OCI-LY1 (cell line): ENCODE measurements around the gene HYAL3.
A peak's percentile ranks its signal among the peaks of the same experiment; 100 is the strongest.

Source experiments
- H2AFZ ChIP-seq: fragments of 200-600 bp; sonication (generic), shearing (Covaris generic); 2 replicates; pipeline ENCODE4 v1.6.0; 2014; ENCODE audit warnings: antibody characterized with exemption, mild to moderate bottlenecking, low read length
- H3F3A ChIP-seq: fragments of 200-600 bp; sonication (generic), shearing (Covaris generic); 2 replicates; pipeline ENCODE4 v1.6.0; 2014; ENCODE audit warnings: mild to moderate bottlenecking, antibody characterized with exemption, low read length, moderate library complexity; ENCODE audit not compliant: insufficient read depth
- H3K27ac ChIP-seq: fragments of 200-600 bp; sonication (generic); 2 replicates; pipeline ENCODE4 v1.5.1; 2014; ENCODE audit warnings: low read length, mixed run types, mild to moderate bottlenecking, low read depth; ENCODE audit not compliant: poor library complexity, severe bottlenecking
- H3K27me3 ChIP-seq: fragments of 200-600 bp; sonication (generic); 2 replicates; pipeline ENCODE4 v1.6.0; 2014; ENCODE audit warnings: antibody characterized with exemption, mild to moderate bottlenecking, low read length, moderate library complexity; ENCODE audit not compliant: insufficient read depth
- H3K36me3 ChIP-seq: fragments of 200-600 bp; sonication (generic); 2 replicates; pipeline ENCODE4 v1.6.1; 2014; ENCODE audit warnings: mild to moderate bottlenecking, antibody characterized with exemption, low read length, moderate library complexity, mixed read lengths; ENCODE audit not compliant: insufficient read depth
- H3K4me1 ChIP-seq: fragments of 200-600 bp; sonication (generic); 2 replicates; pipeline ENCODE4 v1.5.1; 2014; ENCODE audit warnings: mild to moderate bottlenecking, low read length, moderate library complexity; ENCODE audit not compliant: insufficient read depth, severe bottlenecking
- H3K4me2 ChIP-seq: fragments of 200-600 bp; sonication (generic), shearing (Covaris generic); 2 replicates; pipeline ENCODE4 v1.6.1; 2014; ENCODE audit warnings: low read length
- H3K4me3 ChIP-seq: fragments of 200-600 bp; sonication (generic); 2 replicates; pipeline ENCODE4 v1.5.1; 2014; ENCODE audit warnings: low read length, low read depth, mild to moderate bottlenecking, mixed read lengths; ENCODE audit not compliant: poor library complexity, severe bottlenecking
- H3K79me2 ChIP-seq: fragments of 200-600 bp; shearing (Covaris generic); 2 replicates; pipeline ENCODE4 v1.6.1; 2016; ENCODE audit warnings: mixed run types, low read length, mixed read lengths; ENCODE audit not compliant: insufficient read depth
- H3K9ac ChIP-seq: fragments of 200-600 bp; sonication (generic), shearing (Covaris generic); 2 replicates; pipeline ENCODE4 v1.6.1; 2014; ENCODE audit warnings: mild to moderate bottlenecking, low read length, mixed read lengths
- H3K9me2 ChIP-seq: fragments of 200-600 bp; sonication (generic), shearing (Covaris generic); 2 replicates; pipeline ENCODE4 v1.6.1; 2014; ENCODE audit warnings: low read depth, mild to moderate bottlenecking, low read length, mixed read lengths
- H3K9me3 ChIP-seq: fragments of 200-600 bp; shearing (Covaris generic); 2 replicates; pipeline ENCODE4 v1.6.1; 2014; ENCODE audit warnings: low read length, mixed read lengths
- H4K20me1 ChIP-seq: fragments of 200-600 bp; sonication (generic), shearing (Covaris generic); 2 replicates; pipeline ENCODE4 v1.6.0; 2016; ENCODE audit warnings: mild to moderate bottlenecking, low read length; ENCODE audit not compliant: insufficient read depth
- CTCF ChIP-seq: fragments of 200-600 bp; sonication (generic), shearing (Covaris generic); IDR thresholded peaks from 2 replicates; pipeline ENCODE4 v1.5.1; 2017; ENCODE audit warnings: mild to moderate bottlenecking, antibody characterized with exemption, low read length, moderate library complexity, mixed read lengths
- EZH2 ChIP-seq: fragments of 200-600 bp; sonication (generic), shearing (Covaris generic); IDR thresholded peaks from 2 replicates; pipeline ENCODE4 v1.8.0; 2017; ENCODE audit warnings: borderline replicate concordance, mixed run types, mild to moderate bottlenecking, antibody characterized with exemption, low read length, moderate library complexity, mixed read lengths

The HYAL3 gene

GRCh38 chr3:50336452-50337174 lies 37.4 kb upstream of the HYAL3 start:
- peak overlapping the region; percentile 86 for H3K4me2 ChIP-seq
- peak overlapping the region; percentile 96 for H3K9ac ChIP-seq
- H3F3A ChIP-seq, result 0 out of 2 replicates have a peak, but pooled peaks cover 5% of the 10 kb centered on the region
- H3K36me3 ChIP-seq, result peaks cover 26% of the 10 kb centered on the region
- no peaks in the 10 kb centered on the region for H4K20me1 ChIP-seq
- no peaks in the 10 kb centered on the region for H3K27me3 ChIP-seq
- no peaks in the 10 kb centered on the region for H3K9me3 ChIP-seq
- TF ChIP-seq CTCF (no peak), EZH2 (no peak)
- peaks cover 68% of the 10 kb centered on the region for H3K4me1 ChIP-seq
- H3K4me3 ChIP-seq, result peak overlapping the region; percentile 88
- H3K79me2 ChIP-seq, result peaks cover 32% of the 10 kb centered on the region
- peak overlapping the region; percentile 75 for H3K27ac ChIP-seq
- H3K9me2 ChIP-seq, result no peaks in the 10 kb centered on the region
- H2AFZ ChIP-seq, result no peak overlapping the region

DNA sequence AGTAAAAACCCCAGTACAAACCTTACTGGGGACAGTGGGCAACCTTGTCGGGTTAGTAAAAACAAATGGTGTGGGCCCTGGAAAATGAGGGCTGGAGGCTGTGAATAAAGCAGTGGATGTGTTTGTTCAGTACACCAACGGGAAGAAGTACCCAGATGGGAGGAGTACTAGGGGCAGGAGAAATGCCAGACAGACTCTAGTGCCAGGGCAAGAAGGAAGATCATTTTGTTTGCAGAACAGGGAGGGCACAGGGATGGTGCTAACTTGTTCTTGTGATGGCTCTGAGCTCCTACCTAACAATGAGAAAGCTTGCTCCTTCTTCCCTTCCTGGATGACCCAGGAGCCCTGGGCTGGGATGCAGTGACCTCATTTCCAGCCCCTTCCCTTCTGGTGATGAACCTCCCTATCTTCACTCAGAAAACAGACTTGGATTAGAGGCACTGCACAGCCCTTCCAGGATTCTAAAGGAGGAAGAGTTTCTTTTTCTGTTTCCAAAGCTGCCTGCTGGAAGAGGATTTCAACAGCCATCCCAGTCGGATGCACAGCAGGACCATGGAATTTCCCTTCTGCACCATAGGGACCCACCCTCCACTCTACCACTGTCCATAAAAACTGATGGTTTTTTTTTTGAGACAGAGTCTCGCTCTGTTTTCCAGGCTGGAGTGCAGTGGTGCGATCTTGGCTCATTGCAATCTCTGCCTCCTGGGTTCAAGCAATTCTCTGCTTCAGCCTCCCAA lies 35.3 kb upstream of the HYAL3 start:
- Histone ChIP-seq H3K27me3 (no peaks in the 10 kb centered on the region), H3K4me1 (peaks cover 50% of the 10 kb centered on the region), H4K20me1 (no peaks in the 10 kb centered on the region), H3K4me3 (no peak overlapping the region), H3K4me2 (peak overlapping the region; percentile 55), H3K9me2 (no peaks in the 10 kb centered on the region), H3K79me2 (peaks cover 32% of the 10 kb centered on the region), H3K9me3 (no peaks in the 10 kb centered on the region), H2AFZ (no peak overlapping the region), H3K27ac (peak overlapping the region; percentile 19), H3K9ac (peak overlapping the region; percentile 36; the same call in 1 of the 2 replicates), H3K36me3 (peaks cover 47% of the 10 kb centered on the region), H3F3A (0 out of 2 replicates have a peak, but pooled peaks cover 5% of the 10 kb centered on the region)
- TF ChIP-seq CTCF (no peak), EZH2 (no peak)

DNA sequence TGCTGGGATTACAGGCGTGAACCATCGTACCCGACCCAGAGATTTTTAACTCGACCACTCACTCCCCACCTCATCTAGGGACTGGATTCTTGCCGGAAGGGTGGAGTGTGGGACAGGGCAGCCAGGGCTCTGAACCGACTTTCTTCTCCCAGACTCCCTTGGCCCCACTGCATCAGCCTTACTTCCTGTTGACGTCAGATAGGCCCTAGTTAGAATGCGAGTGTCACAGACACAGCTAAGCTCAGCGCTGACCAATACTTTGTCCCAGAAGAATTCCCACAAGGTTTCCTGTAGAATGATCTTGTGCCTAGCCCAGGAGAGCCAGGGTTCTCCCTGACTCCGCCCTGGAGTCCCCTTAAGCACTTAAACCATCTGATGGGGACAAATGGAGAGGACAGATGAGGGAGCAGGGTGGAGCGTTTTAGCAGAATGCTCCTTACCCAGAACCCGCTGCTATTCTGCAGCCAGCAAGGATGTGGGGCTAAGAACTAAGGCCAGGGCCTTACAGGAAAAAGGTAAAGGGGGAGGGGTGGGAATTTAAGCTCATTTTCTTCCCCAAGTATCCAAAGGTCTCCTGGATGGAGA lies 34.6 kb upstream of the HYAL3 start:
- Histone ChIP-seq H3F3A (0 out of 2 replicates have a peak, but pooled peaks cover 3% of the 10 kb centered on the region), H3K27ac (peak overlapping the region; percentile 19), H3K36me3 (peaks cover 50% of the 10 kb centered on the region), H3K4me3 (no peak overlapping the region), H3K79me2 (peaks cover 32% of the 10 kb centered on the region), H3K4me1 (peaks cover 46% of the 10 kb centered on the region), H3K4me2 (peak overlapping the region; percentile 55), H3K9me2 (no peaks in the 10 kb centered on the region), H4K20me1 (no peaks in the 10 kb centered on the region), H3K27me3 (no peaks in the 10 kb centered on the region), H3K9ac (peak overlapping the region; percentile 36; the same call in 1 of the 2 replicates), H3K9me3 (no peaks in the 10 kb centered on the region), H2AFZ (no peak overlapping the region)
- TF ChIP-seq CTCF, result no peak
- TF ChIP-seq EZH2, result no peak
